HCT116 (cell line): ENCODE results near the gene ADAMTS13. TPM values are rescaled to one million over a fixed set of nuclear protein-coding genes. Genes with fewer than 3 reads are reported as not detected.

Experiments used
- ATAC-seq: fragments of 200-7000 bp; cut with Tn5 transposase; 2 replicates; pipeline ENCODE4 v1.9.1; 2020; ENCODE audit warnings: mild to moderate bottlenecking, moderate library complexity
- BruUV-seq: library from RNA; stranded (reverse); fragments of 400-500 nt; replicated peaks from 2 replicates; lab custom pipeline; 2021; lab: Mats Ljungman, UMichigan
- CTCF ChIA-PET: fragments of 300-600 bp; sonication (Branson Sonifier 250); formaldehyde crosslinking; loops from one replicate; lab custom pipeline; 2021; ENCODE audit warnings: antibody characterized with exemption; lab: Charles Lee
- POLR2A ChIA-PET: fragments of 300-600, 350-600 bp; sonication (Branson Sonifier 250); formaldehyde crosslinking; loops from one replicate; lab custom pipeline; 2021; ENCODE audit warnings: antibody characterized with exemption; lab: Charles Lee
- RAD21 ChIA-PET, 2 experiments: fragments of 300-600 bp; sonication (Branson Sonifier 250); formaldehyde crosslinking; loops; one replicate each; lab custom pipeline; 2023; ENCODE audit warnings: low total read pairs in 2 of 2; ENCODE audit not compliant: uncharacterized antibody in 2 of 2, unreplicated experiment in 2 of 2, low non-redundant PET in 1 of 2; lab: Charles Lee
- DNase-seq: peaks from one replicate; pipeline ENCODE4 v3.0.0-alpha.2; 2010; ENCODE audit warnings: low read depth, low spot score
- H2AFZ ChIP-seq: fragments of 200-600 bp; shearing (Covaris generic), sonication (generic); 2 replicates; pipeline ENCODE4 v1.6.1; 2017; ENCODE audit warnings: low read depth, mixed run types, mixed read lengths, antibody characterized with exemption, low read length; ENCODE audit not compliant: poor library complexity, severe bottlenecking
- H3K27ac ChIP-seq: 2 replicates; pipeline ENCODE4 v1.5.1; 2012; ENCODE audit warnings: low read depth, low read length
- H3K27me3 ChIP-seq: fragments of 200-600 bp; sonication (generic); 2 replicates; pipeline ENCODE4 v1.6.1; 2016; ENCODE audit warnings: mixed run types, low read length, mixed read lengths; ENCODE audit not compliant: insufficient read depth
- H3K36me3 ChIP-seq, 2 experiments: fragments of 200-500 bp in 1 of 2; fragments of 200-600 bp in 1 of 2; sonication (Bioruptor generic) in 1 of 2; sonication (generic) in 1 of 2; 2 replicates each; pipeline versions ENCODE4 v1.5.1 to v1.6.1; 2014 to 2016; ENCODE audit warnings: low read length in 2 of 2, inconsistent platforms in 1 of 2, mixed read lengths in 1 of 2, mixed run types in 1 of 2; ENCODE audit not compliant: insufficient read depth in 2 of 2, control insufficient read depth in 1 of 2
- H3K4me1 ChIP-seq, 2 experiments: fragments of 200-600 bp in 1 of 2; sonication (generic) in 1 of 2; 2 replicates each; pipeline versions ENCODE4 v1.5.1 to v1.6.1; 2012 to 2017; ENCODE audit warnings: low read length in 2 of 2, inconsistent platforms in 1 of 2, mild to moderate bottlenecking in 1 of 2, mixed read lengths in 1 of 2, mixed run types in 1 of 2, moderate library complexity in 1 of 2; ENCODE audit not compliant: insufficient read depth in 2 of 2, control insufficient read depth in 1 of 2
- H3K4me2 ChIP-seq: fragments of 200-600 bp; sonication (generic); 2 replicates; pipeline ENCODE4 v1.6.1; 2017; ENCODE audit warnings: mixed run types, low read length, mixed read lengths
- H3K4me3 ChIP-seq, 2 experiments: fragments of 200-600 bp in 1 of 2; sonication (generic) in 1 of 2; replicated peaks in 1 of 2; 2 replicates each; pipeline ENCODE4 v1.5.1; 2011 to 2016; ENCODE audit warnings: low read length in 2 of 2, control low read depth in 1 of 2, low read depth in 1 of 2, mild to moderate bottlenecking in 1 of 2, mixed read lengths in 1 of 2, mixed run types in 1 of 2
- H3K79me2 ChIP-seq: fragments of 200-600 bp; sonication (generic); 2 replicates; pipeline ENCODE4 v1.6.1; 2017; ENCODE audit warnings: mild to moderate bottlenecking, mixed run types, low read length, moderate library complexity, mixed read lengths; ENCODE audit not compliant: insufficient read depth
- H3K9ac ChIP-seq: fragments of 200-600 bp; sonication (generic); 2 replicates; pipeline ENCODE4 v1.6.1; 2016; ENCODE audit warnings: low read length, mixed read lengths
- H3K9me2 ChIP-seq: fragments of 200-600 bp; sonication (generic), shearing (Covaris generic); 2 replicates; pipeline ENCODE4 v1.6.1; 2017; ENCODE audit warnings: mixed run types, mild to moderate bottlenecking, moderate library complexity; ENCODE audit not compliant: insufficient read depth
- H3K9me3 ChIP-seq, 2 experiments: fragments of 200-500 bp in 1 of 2; fragments of 200-600 bp in 1 of 2; sonication (Bioruptor generic) in 1 of 2; sonication (generic) in 1 of 2; 2 replicates each; pipeline ENCODE4 v1.6.1; 2014 to 2017; ENCODE audit warnings: low read length in 2 of 2, mixed read lengths in 2 of 2, inconsistent platforms in 1 of 2, low read depth in 1 of 2, mild to moderate bottlenecking in 1 of 2, mixed run types in 1 of 2, moderate library complexity in 1 of 2; ENCODE audit not compliant: control insufficient read depth in 1 of 2, insufficient read depth in 1 of 2
- H4K20me1 ChIP-seq: fragments of 200-600 bp; sonication (generic), shearing (Covaris generic); 2 replicates; pipeline ENCODE4 v1.6.1; 2017; ENCODE audit warnings: mixed run types, mild to moderate bottlenecking, moderate library complexity; ENCODE audit not compliant: insufficient read depth
- CBX3 ChIP-seq: IDR thresholded peaks from 2 replicates; pipeline ENCODE4 v1.6.1; 2012; ENCODE audit warnings: low read depth
- CEBPB ChIP-seq: IDR thresholded peaks from 2 replicates; pipeline ENCODE4 v1.6.1; 2012; ENCODE audit warnings: low read depth
- EGR1 ChIP-seq: IDR thresholded peaks from 2 replicates; pipeline ENCODE4 v1.6.1; 2012; ENCODE audit warnings: low read depth
- ELF1 ChIP-seq: IDR thresholded peaks from 2 replicates; pipeline ENCODE4 v1.6.1; 2012; ENCODE audit warnings: low read depth, borderline replicate concordance
- EZH2 ChIP-seq: fragments of 200-600 bp; sonication (generic); IDR thresholded peaks from 2 replicates; pipeline ENCODE4 v1.6.1; 2017; ENCODE audit warnings: antibody characterized with exemption, mixed run types
- EZH2phosphoT487 ChIP-seq: fragments of 200-600 bp; IDR thresholded peaks from 2 replicates; pipeline ENCODE4 v1.6.1; 2018; ENCODE audit warnings: antibody characterized with exemption, borderline replicate concordance
- FOSL1 ChIP-seq: IDR thresholded peaks from 2 replicates; pipeline ENCODE4 v1.6.1; 2012; ENCODE audit warnings: low read depth
- POLR2A ChIP-seq: IDR thresholded peaks from 2 replicates; pipeline ENCODE4 v1.7.0; 2011; ENCODE audit warnings: borderline replicate concordance; ENCODE audit not compliant: insufficient read depth, insufficient read length; ENCODE audit errors: extremely low read depth
- RAD21 ChIP-seq: IDR thresholded peaks from 2 replicates; pipeline ENCODE4 v1.6.1; 2012; ENCODE audit warnings: low read depth, mild to moderate bottlenecking
- SIN3A ChIP-seq: IDR thresholded peaks from 2 replicates; pipeline ENCODE4 v1.6.1; 2012; ENCODE audit warnings: low read depth
- SP1 ChIP-seq: IDR thresholded peaks from 2 replicates; pipeline ENCODE4 v1.6.1; 2012; ENCODE audit warnings: low read depth
- SRF ChIP-seq: IDR thresholded peaks from 2 replicates; pipeline ENCODE4 v1.6.1; 2012; ENCODE audit warnings: low read depth
- ZFX ChIP-seq: fragments of 450-650 bp; IDR thresholded peaks from 2 replicates; pipeline ENCODE4 v1.6.1; 2017
- ZNF274 ChIP-seq: fragments of 200-500 bp; sonication (Bioruptor generic); IDR thresholded peaks from 2 replicates; pipeline ENCODE4 v1.6.1; 2014; ENCODE audit warnings: mild to moderate bottlenecking, low read depth, low read length, inconsistent platforms
- intact Hi-C: fragments of 100-400 bp; cut with micrococcal nuclease; formaldehyde crosslinking; loops from 2 replicates; pipeline ENCODE4 v1.10.0; 2022
- total RNA-seq: library from RNA; stranded (reverse); gene quantifications from one replicate; pipeline ENCODE4 v1.2.1, GENCODE V29; 2021; ENCODE audit not compliant: unreplicated experiment
- TF ChIP-seq, protein P1 (sequence below): IDR thresholded peaks from 2 replicates; pipeline ENCODE4 v1.6.1; 2012
- TF ChIP-seq, protein P2 (sequence below): IDR thresholded peaks from 2 replicates; pipeline ENCODE4 v1.6.1; 2012; ENCODE audit warnings: low read depth
- TF ChIP-seq, protein P3 (sequence below), 3 experiments: fragments of 200-600 bp in 1 of 3; sonication (generic) in 1 of 3; IDR thresholded peaks in 2 of 3; conservative IDR thresholded peaks in 1 of 3; 2 replicates each; pipeline ENCODE4 v1.5.1; 2012 to 2017; ENCODE audit warnings: low read depth in 2 of 3, low read length in 2 of 3, antibody characterized with exemption in 1 of 3, borderline replicate concordance in 1 of 3, control low read depth in 1 of 3, mild to moderate bottlenecking in 1 of 3, mixed read lengths in 1 of 3, mixed run types in 1 of 3, moderate library complexity in 1 of 3; ENCODE audit not compliant: insufficient read depth in 1 of 3
- TF ChIP-seq, protein P4 (sequence below): IDR thresholded peaks from 2 replicates; pipeline ENCODE4 v1.6.1; 2012
- TF ChIP-seq, protein P5 (sequence below): IDR thresholded peaks from 2 replicates; pipeline ENCODE4 v1.6.1; 2011; ENCODE audit warnings: mild to moderate bottlenecking, low read length, moderate library complexity; ENCODE audit not compliant: insufficient replicate concordance; ENCODE audit errors: extremely low read depth

Gene ADAMTS13
- total RNA-seq, 1 experiment from 2014 or later = 9.2 TPM

DNA sequence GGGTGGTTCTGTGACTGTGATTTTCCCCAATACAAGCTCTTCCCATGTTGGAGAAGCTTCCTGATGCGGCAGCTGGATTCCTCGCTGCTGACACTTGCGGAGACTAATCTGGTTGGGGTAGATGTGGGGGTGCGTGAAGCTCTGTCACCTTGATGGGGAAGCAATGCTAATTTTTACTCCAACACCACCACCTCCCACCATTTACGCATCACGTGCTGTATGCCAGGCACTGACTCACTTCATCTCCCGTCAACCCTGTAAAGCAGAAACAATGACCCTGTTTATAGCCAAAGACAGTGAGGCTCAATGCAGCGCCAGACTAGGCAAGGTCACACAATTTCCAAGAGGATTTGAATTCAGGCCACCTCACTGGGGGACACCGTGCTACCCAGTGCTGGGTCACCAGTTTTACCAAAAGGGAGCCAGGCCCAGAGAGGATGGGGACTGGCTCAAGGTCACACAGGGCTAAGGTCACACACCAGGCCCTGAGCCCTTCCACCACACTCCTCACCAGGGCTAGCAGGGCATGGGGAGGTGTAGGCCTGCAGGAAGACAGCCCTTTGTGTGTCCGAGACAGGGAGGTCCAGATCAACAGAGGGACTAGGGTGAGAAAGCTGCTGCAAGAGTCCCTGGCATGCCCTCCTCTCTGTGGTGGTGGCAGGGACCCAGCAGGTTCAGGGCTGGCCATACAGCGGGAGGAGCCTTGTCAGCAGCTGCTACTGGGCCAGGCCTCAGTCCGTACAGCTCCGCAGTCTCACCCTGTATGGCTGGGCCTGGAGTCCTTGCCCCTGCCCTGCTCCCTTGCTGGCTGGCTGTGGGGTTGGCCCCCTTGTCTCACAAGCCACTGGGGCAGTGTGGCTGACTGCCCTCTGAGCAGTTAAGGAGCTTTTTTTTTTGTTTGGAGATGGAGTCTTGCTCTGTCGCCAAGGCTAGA is 42.7 kb upstream of the ADAMTS13 start:
- ATAC-seq = no peak
- no peak overlapping the region for H3K4me2 ChIP-seq
- POLR2A ChIA-PET = interaction anchor here (0.6 kb wide), 1 partner anchor 80 kb away, joined by 3 read pairs; the partner anchor contains the start of gene CACFD1

More for the DNA sequence above, 42.7 kb upstream of the ADAMTS13 start:
- Histone ChIP-seq H3K4me3 (no peak overlapping the region), H4K20me1 (no peaks in the 10 kb centered on the region), H2AFZ (no peak overlapping the region), H3K79me2 (peaks cover 15% of the 10 kb centered on the region), H3K27ac (no peak overlapping the region), H3K4me1 (peaks cover 19 to 29% of the 10 kb centered on the region in 2 experiments), H3K9ac (no peak overlapping the region), H3K27me3 (no peaks in the 10 kb centered on the region), H3K9me2 (no peaks in the 10 kb centered on the region), H3K9me3 (peaks cover 0 to 10% of the 10 kb centered on the region in 2 experiments; a peak in 1 of 4 replicates), H3K36me3 (no peaks in the 10 kb centered on the region)
- intact Hi-C loops = no loop called here
- TF ChIP-seq CBX3 (no peak), SP1 (no peak), ZNF274 (no peak), EGR1 (no peak), POLR2A (no peak), SIN3A (no peak), EZH2 (no peak), ELF1 (no peak), SRF (no peak), ZFX (no peak), EZH2phosphoT487 (no peak), FOSL1 (no peak), CEBPB (no peak), RAD21 (no peak)
- TF ChIP-seq, protein P1, sequence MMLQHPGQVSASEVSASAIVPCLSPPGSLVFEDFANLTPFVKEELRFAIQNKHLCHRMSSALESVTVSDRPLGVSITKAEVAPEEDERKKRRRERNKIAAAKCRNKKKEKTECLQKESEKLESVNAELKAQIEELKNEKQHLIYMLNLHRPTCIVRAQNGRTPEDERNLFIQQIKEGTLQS = no peak
- TF ChIP-seq, protein P2, sequence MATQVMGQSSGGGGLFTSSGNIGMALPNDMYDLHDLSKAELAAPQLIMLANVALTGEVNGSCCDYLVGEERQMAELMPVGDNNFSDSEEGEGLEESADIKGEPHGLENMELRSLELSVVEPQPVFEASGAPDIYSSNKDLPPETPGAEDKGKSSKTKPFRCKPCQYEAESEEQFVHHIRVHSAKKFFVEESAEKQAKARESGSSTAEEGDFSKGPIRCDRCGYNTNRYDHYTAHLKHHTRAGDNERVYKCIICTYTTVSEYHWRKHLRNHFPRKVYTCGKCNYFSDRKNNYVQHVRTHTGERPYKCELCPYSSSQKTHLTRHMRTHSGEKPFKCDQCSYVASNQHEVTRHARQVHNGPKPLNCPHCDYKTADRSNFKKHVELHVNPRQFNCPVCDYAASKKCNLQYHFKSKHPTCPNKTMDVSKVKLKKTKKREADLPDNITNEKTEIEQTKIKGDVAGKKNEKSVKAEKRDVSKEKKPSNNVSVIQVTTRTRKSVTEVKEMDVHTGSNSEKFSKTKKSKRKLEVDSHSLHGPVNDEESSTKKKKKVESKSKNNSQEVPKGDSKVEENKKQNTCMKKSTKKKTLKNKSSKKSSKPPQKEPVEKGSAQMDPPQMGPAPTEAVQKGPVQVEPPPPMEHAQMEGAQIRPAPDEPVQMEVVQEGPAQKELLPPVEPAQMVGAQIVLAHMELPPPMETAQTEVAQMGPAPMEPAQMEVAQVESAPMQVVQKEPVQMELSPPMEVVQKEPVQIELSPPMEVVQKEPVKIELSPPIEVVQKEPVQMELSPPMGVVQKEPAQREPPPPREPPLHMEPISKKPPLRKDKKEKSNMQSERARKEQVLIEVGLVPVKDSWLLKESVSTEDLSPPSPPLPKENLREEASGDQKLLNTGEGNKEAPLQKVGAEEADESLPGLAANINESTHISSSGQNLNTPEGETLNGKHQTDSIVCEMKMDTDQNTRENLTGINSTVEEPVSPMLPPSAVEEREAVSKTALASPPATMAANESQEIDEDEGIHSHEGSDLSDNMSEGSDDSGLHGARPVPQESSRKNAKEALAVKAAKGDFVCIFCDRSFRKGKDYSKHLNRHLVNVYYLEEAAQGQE = no peak
- TF ChIP-seq, protein P3, sequence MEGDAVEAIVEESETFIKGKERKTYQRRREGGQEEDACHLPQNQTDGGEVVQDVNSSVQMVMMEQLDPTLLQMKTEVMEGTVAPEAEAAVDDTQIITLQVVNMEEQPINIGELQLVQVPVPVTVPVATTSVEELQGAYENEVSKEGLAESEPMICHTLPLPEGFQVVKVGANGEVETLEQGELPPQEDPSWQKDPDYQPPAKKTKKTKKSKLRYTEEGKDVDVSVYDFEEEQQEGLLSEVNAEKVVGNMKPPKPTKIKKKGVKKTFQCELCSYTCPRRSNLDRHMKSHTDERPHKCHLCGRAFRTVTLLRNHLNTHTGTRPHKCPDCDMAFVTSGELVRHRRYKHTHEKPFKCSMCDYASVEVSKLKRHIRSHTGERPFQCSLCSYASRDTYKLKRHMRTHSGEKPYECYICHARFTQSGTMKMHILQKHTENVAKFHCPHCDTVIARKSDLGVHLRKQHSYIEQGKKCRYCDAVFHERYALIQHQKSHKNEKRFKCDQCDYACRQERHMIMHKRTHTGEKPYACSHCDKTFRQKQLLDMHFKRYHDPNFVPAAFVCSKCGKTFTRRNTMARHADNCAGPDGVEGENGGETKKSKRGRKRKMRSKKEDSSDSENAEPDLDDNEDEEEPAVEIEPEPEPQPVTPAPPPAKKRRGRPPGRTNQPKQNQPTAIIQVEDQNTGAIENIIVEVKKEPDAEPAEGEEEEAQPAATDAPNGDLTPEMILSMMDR (IDR thresholded peaks at IDR 0.05 in 2 of 3, conservative IDR thresholded peaks at IDR 0.05 in 1 of 3; ENCODE audit: borderline replicate concordance in 1 of 3, insufficient read depth in 1 of 3, low read depth in 2 of 3, low read length in 2 of 3) = no peak
- TF ChIP-seq, protein P4, sequence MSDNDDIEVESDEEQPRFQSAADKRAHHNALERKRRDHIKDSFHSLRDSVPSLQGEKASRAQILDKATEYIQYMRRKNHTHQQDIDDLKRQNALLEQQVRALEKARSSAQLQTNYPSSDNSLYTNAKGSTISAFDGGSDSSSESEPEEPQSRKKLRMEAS = no peak
- TF ChIP-seq, protein P5, sequence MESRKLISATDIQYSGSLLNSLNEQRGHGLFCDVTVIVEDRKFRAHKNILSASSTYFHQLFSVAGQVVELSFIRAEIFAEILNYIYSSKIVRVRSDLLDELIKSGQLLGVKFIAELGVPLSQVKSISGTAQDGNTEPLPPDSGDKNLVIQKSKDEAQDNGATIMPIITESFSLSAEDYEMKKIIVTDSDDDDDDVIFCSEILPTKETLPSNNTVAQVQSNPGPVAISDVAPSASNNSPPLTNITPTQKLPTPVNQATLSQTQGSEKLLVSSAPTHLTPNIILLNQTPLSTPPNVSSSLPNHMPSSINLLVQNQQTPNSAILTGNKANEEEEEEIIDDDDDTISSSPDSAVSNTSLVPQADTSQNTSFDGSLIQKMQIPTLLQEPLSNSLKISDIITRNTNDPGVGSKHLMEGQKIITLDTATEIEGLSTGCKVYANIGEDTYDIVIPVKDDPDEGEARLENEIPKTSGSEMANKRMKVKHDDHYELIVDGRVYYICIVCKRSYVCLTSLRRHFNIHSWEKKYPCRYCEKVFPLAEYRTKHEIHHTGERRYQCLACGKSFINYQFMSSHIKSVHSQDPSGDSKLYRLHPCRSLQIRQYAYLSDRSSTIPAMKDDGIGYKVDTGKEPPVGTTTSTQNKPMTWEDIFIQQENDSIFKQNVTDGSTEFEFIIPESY = no peak
- no peak for DNase-seq
- ChIA-PET RAD21 (no interaction called here), CTCF (interaction anchor here (1.0 kb wide), 1 partner anchor 193 kb away, joined by 3 read pairs; no protein-coding TSS in a partner anchor)
- BruUV-seq = no TSS peak
